ENCODE results near the gene LSAMP. TPM values are rescaled to one million over a fixed set of nuclear protein-coding genes. Genes with fewer than 3 reads are reported as not detected.

Gene LSAMP
- total RNA-seq, 4 donors from 2014 or later: 1.3 to 8.3 (median 1.8) TPM

DNA sequence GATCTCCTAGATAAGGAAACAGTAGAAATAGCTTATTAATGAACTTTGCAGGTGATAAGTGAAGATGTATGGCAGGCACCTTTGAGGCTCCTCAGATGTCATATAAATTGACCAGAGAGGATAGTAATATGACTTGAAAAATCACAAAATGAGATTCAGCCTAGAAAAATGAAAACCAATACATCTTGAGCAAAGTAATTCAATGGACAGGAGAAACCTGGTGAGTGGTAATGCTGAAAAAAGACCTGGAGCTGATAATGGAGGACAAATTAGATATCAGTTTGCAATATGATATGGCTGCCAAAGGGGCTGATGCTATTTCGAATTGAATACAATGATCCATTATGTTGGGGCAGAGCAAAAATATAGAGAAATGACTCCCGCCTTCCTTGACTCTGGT, 103.9 kb downstream of the LSAMP start:
- no peak overlapping the region for H3K27ac ChIP-seq
- no peak for DNase-seq
- H3K4me3 ChIP-seq: no peak overlapping the region
- H3K4me1 ChIP-seq: no peaks in the 10 kb centered on the region
- no peaks in the 10 kb centered on the region for H3K9me3 ChIP-seq
- H3K27me3 ChIP-seq: no peaks in the 10 kb centered on the region
- TF ChIP-seq, protein P1, sequence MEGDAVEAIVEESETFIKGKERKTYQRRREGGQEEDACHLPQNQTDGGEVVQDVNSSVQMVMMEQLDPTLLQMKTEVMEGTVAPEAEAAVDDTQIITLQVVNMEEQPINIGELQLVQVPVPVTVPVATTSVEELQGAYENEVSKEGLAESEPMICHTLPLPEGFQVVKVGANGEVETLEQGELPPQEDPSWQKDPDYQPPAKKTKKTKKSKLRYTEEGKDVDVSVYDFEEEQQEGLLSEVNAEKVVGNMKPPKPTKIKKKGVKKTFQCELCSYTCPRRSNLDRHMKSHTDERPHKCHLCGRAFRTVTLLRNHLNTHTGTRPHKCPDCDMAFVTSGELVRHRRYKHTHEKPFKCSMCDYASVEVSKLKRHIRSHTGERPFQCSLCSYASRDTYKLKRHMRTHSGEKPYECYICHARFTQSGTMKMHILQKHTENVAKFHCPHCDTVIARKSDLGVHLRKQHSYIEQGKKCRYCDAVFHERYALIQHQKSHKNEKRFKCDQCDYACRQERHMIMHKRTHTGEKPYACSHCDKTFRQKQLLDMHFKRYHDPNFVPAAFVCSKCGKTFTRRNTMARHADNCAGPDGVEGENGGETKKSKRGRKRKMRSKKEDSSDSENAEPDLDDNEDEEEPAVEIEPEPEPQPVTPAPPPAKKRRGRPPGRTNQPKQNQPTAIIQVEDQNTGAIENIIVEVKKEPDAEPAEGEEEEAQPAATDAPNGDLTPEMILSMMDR (IDR thresholded peaks at IDR 0.05): no peak
- TF ChIP-seq POLR2A (IDR thresholded peaks at IDR 0.05): no peak
- H3K36me3 ChIP-seq: no peaks in the 10 kb centered on the region

DNA sequence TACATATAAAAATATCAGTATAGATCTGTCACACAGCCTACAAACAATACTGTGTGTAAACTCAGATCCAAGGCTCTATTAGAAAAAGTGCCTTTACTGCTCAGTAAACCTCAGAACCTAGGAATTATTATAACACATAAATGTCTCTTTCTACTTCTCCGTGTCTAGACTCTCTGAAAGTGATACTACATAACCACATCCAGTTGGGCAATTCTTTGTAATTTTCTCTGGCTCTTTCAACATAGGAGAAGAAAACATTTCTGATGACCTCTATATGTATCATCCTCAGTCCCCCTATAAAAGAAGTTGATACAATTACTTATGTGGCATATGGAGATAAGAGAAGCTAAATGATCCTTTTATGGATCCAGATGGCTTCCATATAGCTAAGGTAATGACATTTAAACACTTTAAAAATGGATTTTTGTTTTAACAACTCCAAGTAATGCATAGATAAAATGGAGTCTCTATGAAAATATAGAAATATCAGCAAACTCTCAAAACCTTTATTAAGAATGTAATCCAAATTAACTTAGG, 104.5 kb downstream of the LSAMP start:
- Histone ChIP-seq H3K27me3 (no peaks in the 10 kb centered on the region), H3K36me3 (no peaks in the 10 kb centered on the region), H3K9me3 (no peaks in the 10 kb centered on the region), H3K4me1 (no peaks in the 10 kb centered on the region), H3K4me3 (no peak overlapping the region), H3K27ac (no peak overlapping the region)
- DNase-seq: no peak
- TF ChIP-seq, protein P1 (IDR thresholded peaks at IDR 0.05): no peak
- TF ChIP-seq POLR2A (IDR thresholded peaks at IDR 0.05): no peak

DNA sequence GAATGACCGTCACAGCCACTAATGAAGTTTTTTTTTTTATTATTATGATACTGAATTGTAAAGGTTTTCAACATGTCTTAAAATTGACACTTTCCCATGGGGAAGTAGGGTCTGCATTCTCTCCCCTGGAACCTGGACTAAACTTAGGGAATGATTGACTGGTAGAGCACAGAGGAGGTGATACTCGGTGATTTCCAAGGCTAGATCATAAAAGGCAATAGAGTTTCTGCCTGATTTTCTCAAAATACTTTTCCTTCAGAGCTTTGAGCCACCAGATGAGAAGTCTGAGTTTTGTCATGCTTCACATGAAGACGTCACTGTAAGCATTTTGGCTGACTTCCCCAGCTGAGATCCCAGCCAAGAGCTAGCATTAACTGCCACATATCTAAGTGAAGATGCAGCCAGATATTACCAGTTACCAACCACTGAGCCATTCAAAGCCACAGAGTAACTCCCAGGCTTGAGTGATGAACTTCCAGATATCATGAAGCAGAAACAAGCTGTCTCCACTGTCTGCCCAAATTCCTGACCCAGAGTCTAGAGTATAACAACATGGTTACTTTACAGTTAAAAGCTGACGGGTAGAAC, 105.8 kb downstream of the LSAMP start:
- Histone ChIP-seq H3K9me3 (no peaks in the 10 kb centered on the region), H3K27ac (no peak overlapping the region), H3K4me1 (no peaks in the 10 kb centered on the region), H3K36me3 (no peaks in the 10 kb centered on the region), H3K4me3 (no peak overlapping the region), H3K27me3 (no peaks in the 10 kb centered on the region)
- TF ChIP-seq, protein P1 (IDR thresholded peaks at IDR 0.05): no peak
- TF ChIP-seq POLR2A (IDR thresholded peaks at IDR 0.05): no peak
- DNase-seq: peak in 1 of 3 donors; percentile 45

DNA sequence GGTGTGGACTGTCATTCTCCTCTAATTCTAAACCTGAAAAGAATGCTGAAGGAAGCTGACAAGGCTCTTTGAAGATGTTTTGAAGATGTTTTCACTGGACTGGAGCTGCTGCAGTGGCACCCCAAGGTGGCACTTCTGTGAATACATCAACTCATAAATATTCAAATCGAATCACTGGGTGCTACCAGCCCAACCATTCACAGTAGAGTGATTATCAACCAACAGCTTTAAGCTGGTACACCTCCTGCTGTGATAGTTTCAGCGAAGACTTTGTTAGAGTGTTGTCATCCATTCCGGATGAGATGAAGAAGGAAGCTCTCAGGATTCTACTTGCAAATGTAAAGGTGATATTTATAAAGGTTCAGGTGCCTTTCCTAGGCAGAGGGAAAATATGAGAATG, 106.6 kb downstream of the LSAMP start:
- Histone ChIP-seq H3K4me3 (no peak overlapping the region), H3K27ac (no peak overlapping the region), H3K9me3 (no peaks in the 10 kb centered on the region), H3K4me1 (no peaks in the 10 kb centered on the region), H3K36me3 (no peaks in the 10 kb centered on the region), H3K27me3 (no peaks in the 10 kb centered on the region)
- DNase-seq: no peak
- no peak for TF ChIP-seq POLR2A (IDR thresholded peaks at IDR 0.05)
- TF ChIP-seq, protein P1 (IDR thresholded peaks at IDR 0.05): no peak

DNA sequence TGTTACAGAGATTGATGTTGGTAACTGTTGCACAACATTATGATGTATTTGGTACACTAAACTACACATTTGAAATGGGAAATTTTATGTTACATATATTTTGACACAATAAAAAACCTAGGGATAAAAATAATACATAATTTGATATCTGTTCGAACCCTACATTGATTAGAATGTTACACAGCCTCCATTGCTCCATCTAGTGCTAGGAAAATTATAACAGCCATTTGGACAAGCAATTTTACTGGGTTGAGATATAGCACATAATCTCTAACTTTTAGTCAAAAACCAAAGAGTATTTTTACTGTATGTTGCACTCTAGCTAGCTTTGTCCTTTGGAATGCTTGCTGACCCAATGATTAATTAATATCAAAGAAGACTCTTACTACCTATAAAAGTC, 108.1 kb downstream of the LSAMP start:
- H3K36me3 ChIP-seq: no peaks in the 10 kb centered on the region
- H3K4me3 ChIP-seq: no peak overlapping the region
- peaks cover 0 to 4% (median 0%) of the 10 kb centered on the region in 4 donors for H3K9me3 ChIP-seq
- no peak overlapping the region for H3K27ac ChIP-seq
- no peaks in the 10 kb centered on the region for H3K4me1 ChIP-seq
- TF ChIP-seq, protein P1 (IDR thresholded peaks at IDR 0.05): no peak
- TF ChIP-seq POLR2A (IDR thresholded peaks at IDR 0.05): no peak
- no peaks in the 10 kb centered on the region for H3K27me3 ChIP-seq
- no peak for DNase-seq
